ENCODE results near the gene SATL1.

DNA sequence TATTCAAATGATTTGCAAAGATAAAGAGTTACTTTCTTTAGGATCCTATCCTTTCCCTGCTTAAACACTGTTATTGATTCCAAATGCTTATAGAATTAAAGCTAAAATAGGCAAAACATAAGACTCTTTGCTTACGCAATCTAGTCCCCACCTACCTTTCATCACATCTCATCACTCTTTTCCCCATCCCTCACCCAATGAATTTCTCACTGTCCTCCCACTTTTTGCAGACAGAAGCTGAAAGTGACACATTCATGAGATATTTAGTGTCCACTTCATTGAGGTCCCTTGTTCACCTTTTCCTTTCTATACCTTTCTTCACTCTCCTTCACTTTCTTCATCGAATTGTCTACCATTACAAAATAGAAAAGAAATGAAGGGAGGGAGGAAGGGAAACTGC, 424 bp downstream of the SATL1 start:
- TF ChIP-seq, protein P1, sequence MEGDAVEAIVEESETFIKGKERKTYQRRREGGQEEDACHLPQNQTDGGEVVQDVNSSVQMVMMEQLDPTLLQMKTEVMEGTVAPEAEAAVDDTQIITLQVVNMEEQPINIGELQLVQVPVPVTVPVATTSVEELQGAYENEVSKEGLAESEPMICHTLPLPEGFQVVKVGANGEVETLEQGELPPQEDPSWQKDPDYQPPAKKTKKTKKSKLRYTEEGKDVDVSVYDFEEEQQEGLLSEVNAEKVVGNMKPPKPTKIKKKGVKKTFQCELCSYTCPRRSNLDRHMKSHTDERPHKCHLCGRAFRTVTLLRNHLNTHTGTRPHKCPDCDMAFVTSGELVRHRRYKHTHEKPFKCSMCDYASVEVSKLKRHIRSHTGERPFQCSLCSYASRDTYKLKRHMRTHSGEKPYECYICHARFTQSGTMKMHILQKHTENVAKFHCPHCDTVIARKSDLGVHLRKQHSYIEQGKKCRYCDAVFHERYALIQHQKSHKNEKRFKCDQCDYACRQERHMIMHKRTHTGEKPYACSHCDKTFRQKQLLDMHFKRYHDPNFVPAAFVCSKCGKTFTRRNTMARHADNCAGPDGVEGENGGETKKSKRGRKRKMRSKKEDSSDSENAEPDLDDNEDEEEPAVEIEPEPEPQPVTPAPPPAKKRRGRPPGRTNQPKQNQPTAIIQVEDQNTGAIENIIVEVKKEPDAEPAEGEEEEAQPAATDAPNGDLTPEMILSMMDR (IDR thresholded peaks at IDR 0.05): no peak
- no peak for TF ChIP-seq POLR2A (IDR thresholded peaks at IDR 0.05)

Measured in adrenal gland (tissue), 5 donors.